A549 (cell line): ENCODE measurements around the gene ALG3.

Experiments used
- BHLHE40 ChIP-seq: IDR thresholded peaks from 2 replicates; pipeline ENCODE4 v1.6.1; 2012; ENCODE audit warnings: low read depth, low read length, inconsistent platforms
- EHF ChIP-seq: fragments of 250-450 bp; sonication (Bioruptor Pico); IDR thresholded peaks from 2 replicates; pipeline ENCODE4 v1.5.0; 2020; ENCODE audit warnings: mild to moderate bottlenecking
- ELK1 ChIP-seq: fragments of 150-350 bp; IDR thresholded peaks from 2 replicates; pipeline ENCODE4 v1.6.1; 2014; ENCODE audit warnings: low read depth, mild to moderate bottlenecking, low read length
- JUN ChIP-seq, 2 experiments: fragments of >200 bp; sonication (Bioruptor Twin); formaldehyde crosslinking; IDR thresholded peaks; 2 replicates in 1 of 2; 3 replicates in 1 of 2; pipeline ENCODE4 v1.6.1; 2016 to 2017
- JUNB ChIP-seq: fragments of >200 bp; sonication (Bioruptor Twin); formaldehyde crosslinking; IDR thresholded peaks from 2 replicates; pipeline ENCODE4 v1.6.1; 2016
- KDM1A ChIP-seq: fragments of 200-600 bp; sonication (generic); IDR thresholded peaks from 2 replicates; pipeline ENCODE4 v1.6.1; 2016; ENCODE audit warnings: low read depth, mild to moderate bottlenecking
- MAZ ChIP-seq: fragments of 150-350 bp; IDR thresholded peaks from 2 replicates; pipeline ENCODE4 v1.6.1; 2014; ENCODE audit warnings: antibody characterized with exemption, low read depth, low read length, borderline replicate concordance
- POLR2A ChIP-seq: IDR thresholded peaks from 2 replicates; pipeline ENCODE4 v1.6.1; 2012; ENCODE audit warnings: mild to moderate bottlenecking, low read length
- RAD21 ChIP-seq, 2 experiments: fragments of >200 bp in 1 of 2; sonication (Bioruptor Twin) in 1 of 2; formaldehyde crosslinking in 1 of 2; IDR thresholded peaks in 1 of 2; conservative IDR thresholded peaks in 1 of 2; 2 replicates in 1 of 2; 3 replicates in 1 of 2; pipeline ENCODE4 v1.6.1; 2012 to 2018; ENCODE audit warnings: inconsistent platforms in 1 of 2
- RCOR1 ChIP-seq: fragments of 150-350 bp; IDR thresholded peaks from 2 replicates; pipeline ENCODE4 v1.6.1; 2014; ENCODE audit warnings: antibody characterized with exemption, low read length, low read depth
- REST ChIP-seq: fragments of 200-600 bp; sonication (generic); IDR thresholded peaks from 2 replicates; pipeline ENCODE4 v1.6.1; 2016; ENCODE audit warnings: antibody characterized with exemption, mild to moderate bottlenecking, moderate library complexity
- ZNF302 ChIP-seq: fragments of 250-450 bp; sonication (Bioruptor Pico); IDR thresholded peaks from 2 replicates; pipeline ENCODE4 v1.9.0; 2021; ENCODE audit warnings: inconsistent platforms, mild to moderate bottlenecking, moderate library complexity
- ZSCAN20 ChIP-seq: fragments of 250-450 bp; sonication (Bioruptor Pico); IDR thresholded peaks from 2 replicates; pipeline ENCODE4 v1.8.0; 2022; ENCODE audit warnings: mild to moderate bottlenecking, moderate library complexity
- TF ChIP-seq, protein P1 (sequence below): fragments of >200 bp; sonication (Bioruptor Twin); formaldehyde crosslinking; IDR thresholded peaks from 3 replicates; pipeline ENCODE4 v1.5.1; 2016

DNA sequence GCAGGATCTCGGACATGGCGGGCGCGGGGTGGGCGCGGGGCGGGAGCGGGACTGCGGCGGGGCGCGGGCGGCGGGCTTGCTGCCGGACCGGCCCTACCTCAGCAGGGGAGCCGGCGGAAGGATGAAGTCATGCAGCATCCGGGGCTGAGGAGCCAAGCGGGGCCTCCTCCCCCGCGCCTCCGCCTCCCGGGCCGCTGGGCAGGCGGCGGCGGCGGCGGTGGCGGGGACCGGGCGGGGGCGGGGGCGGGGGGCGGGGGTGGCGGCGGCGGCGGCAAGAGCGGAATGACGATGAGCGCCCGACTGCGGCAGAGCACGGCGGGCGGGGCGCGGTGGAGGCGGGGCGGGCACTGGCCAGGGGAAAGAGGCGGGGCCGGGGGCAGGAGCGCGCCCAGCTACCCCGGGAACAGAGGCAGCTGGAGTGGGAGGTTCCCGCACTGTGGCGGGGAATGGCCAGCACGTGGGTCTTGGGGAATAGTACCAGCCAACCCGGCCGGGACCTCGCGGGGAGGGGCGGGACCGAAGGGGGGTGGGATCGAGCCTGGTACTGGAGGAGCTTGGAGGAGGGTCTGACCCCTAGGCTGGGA, 12.6 kb upstream of the ALG3 start, which contains the start of gene CAMK2N2:
- no peak; a peak in 1 of 5 replicates for TF ChIP-seq JUN (IDR thresholded peaks at IDR 0.05)
- no peak for TF ChIP-seq JUNB
- no peak for TF ChIP-seq ZSCAN20 (CRISPR knock-in tag)
- TF ChIP-seq MAZ: no peak
- TF ChIP-seq, protein P1, sequence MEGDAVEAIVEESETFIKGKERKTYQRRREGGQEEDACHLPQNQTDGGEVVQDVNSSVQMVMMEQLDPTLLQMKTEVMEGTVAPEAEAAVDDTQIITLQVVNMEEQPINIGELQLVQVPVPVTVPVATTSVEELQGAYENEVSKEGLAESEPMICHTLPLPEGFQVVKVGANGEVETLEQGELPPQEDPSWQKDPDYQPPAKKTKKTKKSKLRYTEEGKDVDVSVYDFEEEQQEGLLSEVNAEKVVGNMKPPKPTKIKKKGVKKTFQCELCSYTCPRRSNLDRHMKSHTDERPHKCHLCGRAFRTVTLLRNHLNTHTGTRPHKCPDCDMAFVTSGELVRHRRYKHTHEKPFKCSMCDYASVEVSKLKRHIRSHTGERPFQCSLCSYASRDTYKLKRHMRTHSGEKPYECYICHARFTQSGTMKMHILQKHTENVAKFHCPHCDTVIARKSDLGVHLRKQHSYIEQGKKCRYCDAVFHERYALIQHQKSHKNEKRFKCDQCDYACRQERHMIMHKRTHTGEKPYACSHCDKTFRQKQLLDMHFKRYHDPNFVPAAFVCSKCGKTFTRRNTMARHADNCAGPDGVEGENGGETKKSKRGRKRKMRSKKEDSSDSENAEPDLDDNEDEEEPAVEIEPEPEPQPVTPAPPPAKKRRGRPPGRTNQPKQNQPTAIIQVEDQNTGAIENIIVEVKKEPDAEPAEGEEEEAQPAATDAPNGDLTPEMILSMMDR: no peak
- no peak for TF ChIP-seq POLR2A
- no peak for TF ChIP-seq RCOR1
- TF ChIP-seq BHLHE40: no peak
- TF ChIP-seq REST: no peak
- no peak for TF ChIP-seq ZNF302 (CRISPR knock-in tag)
- no peak for TF ChIP-seq EHF (CRISPR knock-in tag)
- TF ChIP-seq KDM1A: no peak
- TF ChIP-seq RAD21 (conservative IDR thresholded peaks at IDR 0.05 in 1 of 2, IDR thresholded peaks at IDR 0.05 in 1 of 2): no peak
- no peak for TF ChIP-seq ELK1
